Hypothalamus (tissue), 51 donors: ENCODE results near the gene TMEM63C.

ENCODE experiments used
- DNase-seq, 51 donors: peaks; one replicate each; lab custom pipeline; 2025; lab: John Stamatoyannopoulos, UW

Gene TMEM63C

DNA sequence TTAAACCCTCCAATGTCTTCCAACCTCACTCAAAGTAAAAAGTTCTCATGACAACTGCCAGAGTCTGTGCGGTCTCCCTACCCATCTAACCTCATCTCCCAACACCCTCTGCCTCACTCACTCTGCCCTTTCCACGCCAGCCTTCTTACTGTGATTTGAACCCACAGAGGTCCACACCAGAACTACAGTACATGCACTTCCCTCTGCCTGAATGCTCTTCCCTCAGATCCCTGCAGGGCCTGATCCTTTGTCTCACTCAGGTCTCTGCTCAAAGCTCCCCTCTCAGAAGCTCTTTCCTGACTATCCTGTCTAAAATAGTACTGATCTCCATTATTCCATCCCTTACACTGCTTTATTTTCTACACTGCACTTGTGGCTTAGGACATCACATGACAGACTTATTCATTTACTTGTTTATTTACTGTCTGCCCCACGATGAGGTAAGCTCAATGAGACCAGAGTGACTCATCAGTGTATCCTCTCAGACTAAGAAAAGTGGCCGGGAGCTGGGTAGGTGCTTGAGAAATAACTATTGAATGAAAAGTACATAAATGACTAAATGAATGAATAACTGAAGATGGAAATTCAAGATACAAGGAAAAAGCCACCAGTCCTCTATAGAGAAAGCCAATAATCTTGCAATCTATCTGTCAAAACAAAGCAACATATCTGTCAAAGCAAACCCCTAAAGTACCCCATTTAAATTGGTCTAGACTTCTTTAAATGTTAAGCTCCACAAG lies 122.0 kb downstream of the TMEM63C start:
- peak in 13 of 51 donors; percentile 14 to 51 (median 25) for DNase-seq

DNA sequence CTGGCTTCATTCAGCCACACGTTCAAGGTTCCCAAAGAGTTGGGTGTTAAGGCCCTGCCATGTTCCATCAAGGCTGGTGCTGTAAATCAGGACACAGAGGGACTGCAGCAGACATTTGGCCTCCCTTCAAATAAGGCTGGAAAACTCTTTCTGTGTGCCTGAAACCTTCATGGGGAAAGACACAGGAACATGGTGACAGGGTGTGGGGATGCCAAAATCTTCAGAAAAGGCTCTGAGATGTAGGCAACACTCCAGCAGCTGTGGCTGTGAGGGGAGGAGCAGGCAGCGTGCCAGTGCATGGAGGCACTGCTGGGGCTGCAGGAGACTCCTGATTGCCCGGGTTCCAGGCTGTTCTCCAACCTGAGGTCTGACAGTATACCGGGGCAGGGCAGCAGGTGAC lies 124.1 kb downstream of the TMEM63C start:
- peak in 30 of 51 donors; percentile 19 to 77 (median 50) for DNase-seq

- DNase-seq = peak in 30 of 51 donors; percentile 25 to 89 (median 50)
Measured at GRCh38 chr14:77306416-77306815, 124.8 kb downstream of the TMEM63C start.

DNA sequence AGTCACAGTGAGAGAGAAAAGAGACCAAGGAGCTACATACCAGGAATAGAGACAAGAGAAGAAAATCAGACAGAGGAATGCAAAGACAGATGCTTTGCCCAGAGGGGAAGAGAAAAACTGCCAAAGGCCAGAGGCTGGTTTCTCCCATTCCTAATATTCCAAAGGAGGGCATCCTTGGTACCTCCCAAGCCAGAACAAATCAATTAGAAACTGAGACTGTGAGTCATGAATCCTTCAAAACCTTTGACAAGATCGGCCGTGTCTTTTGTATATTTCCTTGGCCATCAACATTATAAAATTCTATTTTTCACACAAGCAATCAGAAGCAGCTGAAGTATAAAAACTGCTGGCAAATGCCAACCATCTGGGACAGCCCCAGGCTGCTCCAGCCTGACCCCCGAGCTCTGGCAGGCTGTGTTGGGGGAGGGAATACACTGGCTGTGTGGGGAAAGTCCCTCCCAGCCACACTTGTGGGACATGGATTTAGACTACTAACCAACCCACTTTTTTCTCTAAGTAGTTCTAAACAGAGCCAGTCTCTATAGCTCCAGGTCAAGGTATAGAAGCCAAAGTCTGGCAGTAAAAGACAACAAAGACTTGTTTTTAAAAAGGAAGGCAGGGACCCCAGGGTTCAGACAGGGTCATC lies 125.4 kb downstream of the TMEM63C start:
- peak in 39 of 51 donors; percentile 14 to 89 (median 56) for DNase-seq
